ENCODE results near the gene SMG6. TPM values are rescaled to one million over a fixed set of nuclear protein-coding genes. Genes with fewer than 3 reads are reported as not detected.

Gene SMG6
- total RNA-seq, 1 donor from 2014 or later, result 19.4 TPM

DNA sequence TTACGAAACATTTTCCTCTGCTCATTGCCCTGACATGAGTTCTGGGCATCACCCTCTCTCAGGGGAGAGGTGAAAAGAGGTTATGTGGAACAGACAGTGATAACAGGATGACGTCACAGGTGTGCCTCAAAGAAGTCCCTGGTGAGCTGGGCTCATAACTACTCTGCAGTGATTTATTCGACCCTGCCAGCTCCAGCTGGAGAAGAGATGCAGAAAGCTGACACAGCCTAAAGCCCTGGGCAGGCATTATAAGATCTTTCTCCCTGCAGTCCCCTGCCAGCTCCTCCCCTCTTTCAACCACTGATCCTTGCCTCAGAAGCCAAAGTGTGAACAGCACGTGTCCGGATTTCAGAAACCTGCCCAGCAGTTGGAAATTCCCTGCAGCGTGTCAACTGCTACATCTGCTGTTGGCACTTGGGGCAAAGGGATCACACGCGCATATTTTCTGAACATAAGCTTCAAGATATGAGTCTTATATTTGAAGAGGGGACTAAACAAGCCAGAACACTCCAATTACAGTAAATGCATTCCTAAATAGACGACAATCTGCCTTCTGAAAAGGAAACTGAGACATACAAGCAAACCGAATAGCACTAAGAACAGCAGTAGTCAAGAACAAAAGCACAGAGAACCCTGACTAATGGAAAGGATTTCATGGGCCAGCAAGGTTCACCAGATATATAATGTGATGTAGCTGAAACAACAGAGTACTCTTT lies 80.5 kb downstream of the SMG6 start:
- DNase-seq (ENCODE audit: low read depth), result no peak
- TF ChIP-seq, protein P1, sequence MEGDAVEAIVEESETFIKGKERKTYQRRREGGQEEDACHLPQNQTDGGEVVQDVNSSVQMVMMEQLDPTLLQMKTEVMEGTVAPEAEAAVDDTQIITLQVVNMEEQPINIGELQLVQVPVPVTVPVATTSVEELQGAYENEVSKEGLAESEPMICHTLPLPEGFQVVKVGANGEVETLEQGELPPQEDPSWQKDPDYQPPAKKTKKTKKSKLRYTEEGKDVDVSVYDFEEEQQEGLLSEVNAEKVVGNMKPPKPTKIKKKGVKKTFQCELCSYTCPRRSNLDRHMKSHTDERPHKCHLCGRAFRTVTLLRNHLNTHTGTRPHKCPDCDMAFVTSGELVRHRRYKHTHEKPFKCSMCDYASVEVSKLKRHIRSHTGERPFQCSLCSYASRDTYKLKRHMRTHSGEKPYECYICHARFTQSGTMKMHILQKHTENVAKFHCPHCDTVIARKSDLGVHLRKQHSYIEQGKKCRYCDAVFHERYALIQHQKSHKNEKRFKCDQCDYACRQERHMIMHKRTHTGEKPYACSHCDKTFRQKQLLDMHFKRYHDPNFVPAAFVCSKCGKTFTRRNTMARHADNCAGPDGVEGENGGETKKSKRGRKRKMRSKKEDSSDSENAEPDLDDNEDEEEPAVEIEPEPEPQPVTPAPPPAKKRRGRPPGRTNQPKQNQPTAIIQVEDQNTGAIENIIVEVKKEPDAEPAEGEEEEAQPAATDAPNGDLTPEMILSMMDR (conservative IDR thresholded peaks at IDR 0.05; ENCODE audit: low read depth, low read length), result no peak
- no peak overlapping the region for H3K4me3 ChIP-seq (ENCODE audit: low read depth, low read length)

GRCh38 chr17:2222301-2222700 lies 81.3 kb downstream of the SMG6 start:
- no peak for DNase-seq (ENCODE audit: low read depth)
- H3K4me3 ChIP-seq (ENCODE audit: low read depth, low read length), result no peak overlapping the region
- TF ChIP-seq, protein P1 (conservative IDR thresholded peaks at IDR 0.05; ENCODE audit: low read depth, low read length), result no peak

DNA sequence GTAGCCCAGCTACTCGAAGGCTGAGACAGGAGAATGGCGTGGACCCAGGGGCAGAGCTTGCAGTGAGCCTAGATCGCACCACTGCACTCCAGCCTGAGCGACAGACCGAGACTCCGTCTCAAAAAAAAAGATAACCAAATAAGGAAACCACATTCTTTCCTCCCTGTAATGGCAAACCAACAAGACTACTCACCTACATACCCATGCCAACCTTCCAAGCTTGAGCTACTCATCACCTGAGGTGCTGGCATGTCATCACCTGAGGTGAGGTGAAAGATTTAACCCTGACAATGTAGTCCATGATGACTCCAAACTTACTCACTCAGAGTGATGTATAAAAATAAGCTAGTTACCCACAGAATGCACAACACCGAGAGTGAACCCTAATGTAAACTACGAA lies 85.2 kb downstream of the SMG6 start:
- no peak for DNase-seq (ENCODE audit: low read depth)
- TF ChIP-seq, protein P1 (conservative IDR thresholded peaks at IDR 0.05; ENCODE audit: low read depth, low read length), result no peak
- H3K4me3 ChIP-seq (ENCODE audit: low read depth, low read length), result no peak overlapping the region

- H3K4me3 ChIP-seq (ENCODE audit: low read depth, low read length), result no peak overlapping the region
- DNase-seq (ENCODE audit: low read depth), result no peak
- TF ChIP-seq, protein P1 (conservative IDR thresholded peaks at IDR 0.05; ENCODE audit: low read depth, low read length), result no peak
These were observed 87.8 kb downstream of the SMG6 start for GRCh38 chr17:2215616-2216364.

- TF ChIP-seq, protein P1 (conservative IDR thresholded peaks at IDR 0.05; ENCODE audit: low read depth, low read length), result no peak
- H3K4me3 ChIP-seq (ENCODE audit: low read depth, low read length), result no peak overlapping the region
- DNase-seq (ENCODE audit: low read depth), result no peak
These were observed 88.5 kb downstream of the SMG6 start for GRCh38 chr17:2214929-2215615.

GRCh38 chr17:2214047-2214928 lies 89.3 kb downstream of the SMG6 start:
- TF ChIP-seq, protein P1 (conservative IDR thresholded peaks at IDR 0.05; ENCODE audit: low read depth, low read length), result no peak
- H3K4me3 ChIP-seq (ENCODE audit: low read depth, low read length), result peak overlapping the region; percentile 5
- DNase-seq (ENCODE audit: low read depth), result no peak
